Thoracic aorta (tissue), 2 donors: ENCODE results near the gene NET1. TPM values are rescaled to one million over a fixed set of nuclear protein-coding genes. Genes with fewer than 3 reads are reported as not detected.
A peak's percentile ranks its signal among the peaks of the same experiment; 100 is the strongest.

Source experiments
- ATAC-seq: fragments of 150-250 bp; one replicate; pipeline ENCODE4 v1.8.0; 2017; ENCODE audit warnings: low read depth; ENCODE audit not compliant: insufficient number of reproducible peaks, low FRiP score
- DNase-seq: peaks from one replicate; pipeline ENCODE4 v3.0.0-alpha.2; 2020; ENCODE audit warnings: low spot score
- H3K27ac ChIP-seq, 2 donors: fragments of 200-600 bp; sonication (generic); 1 replicate in 1 of 2; 2 replicates in 1 of 2; pipeline ENCODE4 v1.5.1; 2016; ENCODE audit warnings: mild to moderate bottlenecking in 2 of 2, moderate library complexity in 2 of 2
- H3K27me3 ChIP-seq: fragments of 200-600 bp; sonication (generic); replicated peaks from 2 replicates; pipeline ENCODE4 v1.6.0; 2016; ENCODE audit warnings: mild to moderate bottlenecking; ENCODE audit not compliant: insufficient read depth
- H3K36me3 ChIP-seq: fragments of 200-600 bp; sonication (generic); one replicate; pipeline ENCODE4 v1.5.1; 2016
- H3K4me1 ChIP-seq, 2 donors: fragments of 200-600 bp; sonication (generic); 1 replicate in 1 of 2; 2 replicates in 1 of 2; pipeline versions ENCODE4 v1.5.1 to v1.6.0; 2016; ENCODE audit warnings: low read depth in 2 of 2, mild to moderate bottlenecking in 1 of 2; ENCODE audit not compliant: control insufficient read depth in 1 of 2
- H3K4me3 ChIP-seq: fragments of 200-600 bp; sonication (generic); 2 replicates; pipeline ENCODE4 v1.5.1; 2016; ENCODE audit warnings: mild to moderate bottlenecking
- H3K9me3 ChIP-seq: fragments of 200-600 bp; sonication (generic); 2 replicates; pipeline ENCODE4 v1.5.1; 2016
- total RNA-seq, 2 donors: library from RNA; depleted of rRNA; stranded (reverse); fragments of >200 nt; gene quantifications; one replicate each; pipeline versions ENCODE4 v1.1.0 to v1.2.3, GENCODE V29; 2016
- TF ChIP-seq, protein P1 (sequence below): fragments of 200-600 bp; sonication (generic); IDR thresholded peaks from one replicate; pipeline ENCODE4 v1.5.1; 2019; ENCODE audit warnings: antibody characterized with exemption

Gene NET1
- total RNA-seq, 2 donors from 2014 or later, result 117 to 232 TPM

DNA sequence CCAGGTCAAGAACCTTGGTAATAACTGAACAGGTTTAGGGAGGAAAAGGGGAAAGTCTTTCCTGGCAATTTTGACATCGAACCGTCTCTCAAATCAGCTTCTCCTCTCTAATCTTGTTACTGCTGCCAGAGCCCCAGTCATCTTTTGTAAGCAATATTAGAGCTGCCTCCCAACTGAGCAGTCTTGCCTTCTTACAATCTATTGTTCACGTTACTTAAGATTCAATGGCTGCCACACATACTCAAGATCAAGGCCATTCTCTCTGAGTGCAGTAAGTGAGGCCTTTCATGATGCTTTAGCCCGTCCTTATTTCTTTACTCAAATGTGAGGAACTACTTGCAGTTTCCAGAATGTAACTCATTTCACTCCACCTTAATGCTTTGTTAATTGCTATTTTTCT is 12.4 kb downstream of the NET1 start:
- Histone ChIP-seq H3K36me3 (no peaks in the 10 kb centered on the region), H3K27me3 (no peaks in the 10 kb centered on the region), H3K4me1 (peaks cover 70 to 74% of the 10 kb centered on the region in 2 donors), H3K27ac (peak overlapping the region; percentile 6 to 87), H3K9me3 (no peaks in the 10 kb centered on the region), H3K4me3 (no peak overlapping the region)
- no peak for ATAC-seq
- DNase-seq, result no peak
- TF ChIP-seq, protein P1, sequence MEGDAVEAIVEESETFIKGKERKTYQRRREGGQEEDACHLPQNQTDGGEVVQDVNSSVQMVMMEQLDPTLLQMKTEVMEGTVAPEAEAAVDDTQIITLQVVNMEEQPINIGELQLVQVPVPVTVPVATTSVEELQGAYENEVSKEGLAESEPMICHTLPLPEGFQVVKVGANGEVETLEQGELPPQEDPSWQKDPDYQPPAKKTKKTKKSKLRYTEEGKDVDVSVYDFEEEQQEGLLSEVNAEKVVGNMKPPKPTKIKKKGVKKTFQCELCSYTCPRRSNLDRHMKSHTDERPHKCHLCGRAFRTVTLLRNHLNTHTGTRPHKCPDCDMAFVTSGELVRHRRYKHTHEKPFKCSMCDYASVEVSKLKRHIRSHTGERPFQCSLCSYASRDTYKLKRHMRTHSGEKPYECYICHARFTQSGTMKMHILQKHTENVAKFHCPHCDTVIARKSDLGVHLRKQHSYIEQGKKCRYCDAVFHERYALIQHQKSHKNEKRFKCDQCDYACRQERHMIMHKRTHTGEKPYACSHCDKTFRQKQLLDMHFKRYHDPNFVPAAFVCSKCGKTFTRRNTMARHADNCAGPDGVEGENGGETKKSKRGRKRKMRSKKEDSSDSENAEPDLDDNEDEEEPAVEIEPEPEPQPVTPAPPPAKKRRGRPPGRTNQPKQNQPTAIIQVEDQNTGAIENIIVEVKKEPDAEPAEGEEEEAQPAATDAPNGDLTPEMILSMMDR, result no peak

DNA sequence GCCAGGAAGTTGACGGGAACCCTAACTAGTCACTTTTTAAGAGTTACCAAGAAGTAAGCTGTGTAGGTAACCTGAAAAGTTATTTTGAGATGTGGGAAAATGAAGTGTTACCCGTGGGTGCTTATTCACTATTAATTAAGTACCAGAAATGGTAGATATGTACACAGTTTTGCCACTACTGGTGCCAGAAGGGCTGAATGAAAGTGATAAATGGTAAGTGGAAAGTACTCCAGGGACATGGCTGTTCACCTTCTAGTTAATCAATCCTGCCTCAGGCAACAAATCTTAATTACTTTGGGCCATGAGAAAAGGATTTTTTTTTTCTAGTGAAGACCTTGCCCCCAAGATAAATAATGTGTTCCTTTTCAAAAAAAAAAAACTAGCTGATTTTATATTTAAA is 15.8 kb downstream of the NET1 start:
- no peak for ATAC-seq
- DNase-seq, result no peak
- no peaks in the 10 kb centered on the region for H3K9me3 ChIP-seq
- TF ChIP-seq, protein P1, result no peak
- peak overlapping the region; percentile 7 for H3K4me3 ChIP-seq
- no peaks in the 10 kb centered on the region for H3K27me3 ChIP-seq
- H3K27ac ChIP-seq, result peak overlapping the region; percentile 67 to 87
- peaks cover 68 to 72% of the 10 kb centered on the region in 2 donors for H3K4me1 ChIP-seq
- H3K36me3 ChIP-seq, result peaks cover 4% of the 10 kb centered on the region

DNA sequence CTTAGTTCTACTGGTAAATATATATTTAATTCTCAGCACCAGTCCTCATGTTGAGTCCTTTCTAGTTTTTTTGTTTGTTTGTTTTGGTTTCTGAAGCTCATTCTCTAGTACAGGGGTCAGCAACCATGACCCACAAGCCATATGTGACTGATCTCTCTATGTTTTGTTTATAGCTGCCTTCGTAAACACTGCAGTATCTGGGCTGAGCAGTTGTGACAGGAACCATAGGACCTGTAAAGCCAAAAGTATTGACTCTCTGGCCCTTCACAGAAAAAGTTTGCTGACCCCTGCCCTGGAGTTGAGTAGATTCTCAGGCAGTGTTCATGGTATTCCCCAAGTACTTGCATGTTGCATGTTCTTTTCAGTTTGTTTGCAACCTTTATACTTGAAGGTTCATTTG is 20.8 kb downstream of the NET1 start:
- H3K9me3 ChIP-seq, result no peaks in the 10 kb centered on the region
- peak overlapping the region in 1 of 2 donors; percentile 24 for H3K27ac ChIP-seq
- DNase-seq (no peak), ATAC-seq (no peak)
- H3K36me3 ChIP-seq, result peaks cover 4% of the 10 kb centered on the region
- peaks cover 37 to 59% of the 10 kb centered on the region in 2 donors for H3K4me1 ChIP-seq
- TF ChIP-seq, protein P1, result no peak
- H3K4me3 ChIP-seq, result no peak overlapping the region
- no peaks in the 10 kb centered on the region for H3K27me3 ChIP-seq

DNA sequence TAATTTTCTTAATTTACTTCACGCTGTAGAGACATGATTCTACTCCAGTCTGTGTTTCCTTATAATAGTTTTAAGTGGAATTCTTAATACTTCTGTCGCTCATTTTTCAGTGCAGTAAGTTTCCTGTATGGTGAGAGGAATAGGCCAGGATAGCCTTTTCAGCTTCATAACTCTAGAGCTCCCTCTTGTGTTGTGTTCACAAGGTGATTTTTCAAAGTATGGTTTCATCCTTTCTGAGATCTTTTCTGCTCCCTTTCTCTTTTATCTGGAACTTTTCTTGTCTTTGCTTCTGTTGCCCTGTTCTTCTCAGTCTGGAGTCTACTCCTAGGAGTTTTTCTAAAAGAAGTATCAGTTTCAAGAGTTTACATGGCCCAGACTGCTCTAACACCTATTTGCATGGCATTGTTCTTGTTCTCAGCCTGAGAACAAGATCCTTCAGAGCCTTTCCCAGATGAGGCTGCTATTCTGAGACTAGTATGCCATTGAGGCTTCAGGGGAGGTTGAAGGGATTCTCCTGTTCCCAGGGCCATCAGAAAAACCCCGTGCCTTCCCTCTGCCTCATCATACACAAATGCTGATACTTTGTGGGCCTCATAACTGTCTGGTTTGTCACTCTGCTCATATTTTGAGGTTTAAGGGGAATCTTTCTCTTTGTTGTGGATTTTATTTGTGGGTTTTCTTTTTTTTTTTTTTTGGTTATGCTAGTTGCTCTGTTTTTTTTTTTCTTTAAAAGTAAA is 21.8 kb downstream of the NET1 start:
- peaks cover 4% of the 10 kb centered on the region for H3K36me3 ChIP-seq
- peak overlapping the region; percentile 9 for H3K4me3 ChIP-seq
- peaks cover 34 to 49% of the 10 kb centered on the region in 2 donors for H3K4me1 ChIP-seq
- TF ChIP-seq, protein P1, result peak; percentile 63
- no peaks in the 10 kb centered on the region for H3K27me3 ChIP-seq
- peak overlapping the region; percentile 4 to 62 for H3K27ac ChIP-seq
- ATAC-seq, result no peak
- DNase-seq, result no peak
- H3K9me3 ChIP-seq, result no peaks in the 10 kb centered on the region

DNA sequence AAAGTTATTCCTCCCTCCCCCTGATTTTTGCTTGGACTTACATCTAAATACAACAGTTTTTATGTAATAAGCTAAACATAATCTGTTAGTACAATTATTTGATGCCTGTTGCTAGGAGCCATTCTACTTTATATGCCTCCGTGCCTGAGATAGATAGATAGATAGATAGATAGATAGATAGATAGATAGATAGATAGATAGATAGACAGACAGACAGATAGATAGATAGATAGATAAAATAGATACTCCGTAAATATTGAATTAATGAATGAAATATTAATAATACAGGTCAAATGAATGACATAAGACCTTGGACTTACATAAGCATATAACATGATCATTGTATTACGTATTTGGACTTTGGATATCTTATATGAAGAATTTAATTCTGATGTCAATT is 23.0 kb downstream of the NET1 start:
- H3K4me1 ChIP-seq, result peaks cover 24 to 38% of the 10 kb centered on the region in 2 donors
- peaks cover 4% of the 10 kb centered on the region for H3K36me3 ChIP-seq
- ATAC-seq, result no peak
- H3K9me3 ChIP-seq, result no peaks in the 10 kb centered on the region
- TF ChIP-seq, protein P1, result no peak
- DNase-seq, result no peak
- no peaks in the 10 kb centered on the region for H3K27me3 ChIP-seq
- H3K4me3 ChIP-seq, result no peak overlapping the region
- H3K27ac ChIP-seq, result no peak overlapping the region
